H1 (cell line): ENCODE results near the gene LCE2B. TPM values are rescaled to one million over a fixed set of nuclear protein-coding genes. Genes with fewer than 3 reads are reported as not detected.

Experiments
- CBX5 ChIP-seq: fragments of 300-800, 300-1000 bp; sonication (generic); IDR thresholded peaks from 2 replicates; pipeline ENCODE4 v1.7.1; 2016; ENCODE audit warnings: antibody characterized with exemption, low read length, low read depth
- CREB1 ChIP-seq: IDR thresholded peaks from 2 replicates; pipeline ENCODE4 v1.6.1; 2012; ENCODE audit warnings: inconsistent platforms
- CTBP2 ChIP-seq: IDR thresholded peaks from 2 replicates; pipeline ENCODE4 v1.7.0; 2011; ENCODE audit warnings: borderline replicate concordance, mild to moderate bottlenecking, moderate library complexity, mixed read lengths, low read length; ENCODE audit not compliant: insufficient read depth, insufficient read length
- GTF2F1 ChIP-seq: IDR thresholded peaks from 2 replicates; pipeline ENCODE4 v1.6.1; 2012; ENCODE audit warnings: low read depth, low read length, improper control_type of control experiment, borderline replicate concordance
- KDM1A ChIP-seq: fragments of 200-600, 300-600 bp; sonication (generic); IDR thresholded peaks from 2 replicates; pipeline ENCODE4 v1.7.1; 2016; ENCODE audit warnings: mild to moderate bottlenecking, low read length, borderline replicate concordance
- MAFK ChIP-seq: IDR thresholded peaks from 2 replicates; pipeline ENCODE4 v1.6.1; 2012; ENCODE audit warnings: low read depth, mild to moderate bottlenecking, improper control_type of control experiment, low read length
- RAD21 ChIP-seq, 2 experiments: IDR thresholded peaks in 1 of 2; conservative IDR thresholded peaks in 1 of 2; 2 replicates each; pipeline ENCODE4 v1.6.1; 2011; ENCODE audit warnings: low read depth in 2 of 2, low read length in 2 of 2, improper control_type of control experiment in 1 of 2, inconsistent platforms in 1 of 2, mild to moderate bottlenecking in 1 of 2, moderate library complexity in 1 of 2
- SIRT6 ChIP-seq: IDR thresholded peaks from one replicate; pipeline ENCODE4 v1.7.1; 2012; ENCODE audit warnings: low read length, inconsistent platforms
- ZNF274 ChIP-seq: IDR thresholded peaks from 2 replicates; pipeline ENCODE4 v1.7.0; 2012; ENCODE audit warnings: low read length, borderline replicate concordance; ENCODE audit errors: extremely low read depth
- polyA plus RNA-seq, 7 experiments: library from polyadenylated mRNA; depleted of rRNA in 3 of 7; stranded (reverse) in 5 of 7; unstranded in 2 of 7; fragments of >200 nt in 5 of 7; fragments of 200-250 nt in 2 of 7; gene quantifications; 1 replicate in 5 of 7; 2 replicates in 1 of 7; 4 replicates in 1 of 7; pipeline versions ENCODE4 v1.2.1 to v1.2.3, GENCODE V29; 2011 to 2013; ENCODE audit warnings: missing spikeins in 2 of 7, mixed read lengths in 2 of 7
- total RNA-seq: library from RNA; stranded (reverse); fragmentation: NEBNext Ultra II Directional; extraction: Animal tissue kit (Norgen Biotek cat#: 25700); gene quantifications from 2 replicates; pipeline ENCODE4 v1.2.1, GENCODE V29; 2021
- TF ChIP-seq, protein P1 (sequence below): fragments of 300-600 bp; sonication (generic); IDR thresholded peaks from 2 replicates; pipeline ENCODE4 v1.7.1; 2012; ENCODE audit warnings: low read length, moderate library complexity, mild to moderate bottlenecking, inconsistent platforms; ENCODE audit not compliant: insufficient replicate concordance

LCE2B gene
- total and polyA plus RNA-seq, 2 of the 8 experiments (the other 6 are each of a cell fraction or from before 2014, with no cell fraction given), result not detected

DNA sequence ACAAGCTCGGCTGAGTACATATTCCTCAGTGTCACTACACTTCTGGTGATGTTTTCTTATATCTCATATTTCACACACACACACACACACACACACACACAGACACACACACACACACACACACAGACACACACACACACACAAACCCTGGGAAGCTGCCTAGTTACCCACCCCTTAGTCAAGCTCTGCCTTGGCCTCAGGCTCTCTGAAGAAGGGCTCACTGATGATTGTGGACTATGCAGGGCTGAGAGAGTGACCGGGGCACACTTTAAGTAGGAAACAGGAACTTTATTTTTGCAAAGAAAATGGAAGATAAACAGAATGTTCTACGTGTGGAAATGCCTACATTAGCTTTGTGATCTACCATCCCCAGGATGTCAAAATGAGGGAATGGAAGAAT, 42.0 kb upstream of the LCE2B start (continued):
- TF ChIP-seq, protein P1, sequence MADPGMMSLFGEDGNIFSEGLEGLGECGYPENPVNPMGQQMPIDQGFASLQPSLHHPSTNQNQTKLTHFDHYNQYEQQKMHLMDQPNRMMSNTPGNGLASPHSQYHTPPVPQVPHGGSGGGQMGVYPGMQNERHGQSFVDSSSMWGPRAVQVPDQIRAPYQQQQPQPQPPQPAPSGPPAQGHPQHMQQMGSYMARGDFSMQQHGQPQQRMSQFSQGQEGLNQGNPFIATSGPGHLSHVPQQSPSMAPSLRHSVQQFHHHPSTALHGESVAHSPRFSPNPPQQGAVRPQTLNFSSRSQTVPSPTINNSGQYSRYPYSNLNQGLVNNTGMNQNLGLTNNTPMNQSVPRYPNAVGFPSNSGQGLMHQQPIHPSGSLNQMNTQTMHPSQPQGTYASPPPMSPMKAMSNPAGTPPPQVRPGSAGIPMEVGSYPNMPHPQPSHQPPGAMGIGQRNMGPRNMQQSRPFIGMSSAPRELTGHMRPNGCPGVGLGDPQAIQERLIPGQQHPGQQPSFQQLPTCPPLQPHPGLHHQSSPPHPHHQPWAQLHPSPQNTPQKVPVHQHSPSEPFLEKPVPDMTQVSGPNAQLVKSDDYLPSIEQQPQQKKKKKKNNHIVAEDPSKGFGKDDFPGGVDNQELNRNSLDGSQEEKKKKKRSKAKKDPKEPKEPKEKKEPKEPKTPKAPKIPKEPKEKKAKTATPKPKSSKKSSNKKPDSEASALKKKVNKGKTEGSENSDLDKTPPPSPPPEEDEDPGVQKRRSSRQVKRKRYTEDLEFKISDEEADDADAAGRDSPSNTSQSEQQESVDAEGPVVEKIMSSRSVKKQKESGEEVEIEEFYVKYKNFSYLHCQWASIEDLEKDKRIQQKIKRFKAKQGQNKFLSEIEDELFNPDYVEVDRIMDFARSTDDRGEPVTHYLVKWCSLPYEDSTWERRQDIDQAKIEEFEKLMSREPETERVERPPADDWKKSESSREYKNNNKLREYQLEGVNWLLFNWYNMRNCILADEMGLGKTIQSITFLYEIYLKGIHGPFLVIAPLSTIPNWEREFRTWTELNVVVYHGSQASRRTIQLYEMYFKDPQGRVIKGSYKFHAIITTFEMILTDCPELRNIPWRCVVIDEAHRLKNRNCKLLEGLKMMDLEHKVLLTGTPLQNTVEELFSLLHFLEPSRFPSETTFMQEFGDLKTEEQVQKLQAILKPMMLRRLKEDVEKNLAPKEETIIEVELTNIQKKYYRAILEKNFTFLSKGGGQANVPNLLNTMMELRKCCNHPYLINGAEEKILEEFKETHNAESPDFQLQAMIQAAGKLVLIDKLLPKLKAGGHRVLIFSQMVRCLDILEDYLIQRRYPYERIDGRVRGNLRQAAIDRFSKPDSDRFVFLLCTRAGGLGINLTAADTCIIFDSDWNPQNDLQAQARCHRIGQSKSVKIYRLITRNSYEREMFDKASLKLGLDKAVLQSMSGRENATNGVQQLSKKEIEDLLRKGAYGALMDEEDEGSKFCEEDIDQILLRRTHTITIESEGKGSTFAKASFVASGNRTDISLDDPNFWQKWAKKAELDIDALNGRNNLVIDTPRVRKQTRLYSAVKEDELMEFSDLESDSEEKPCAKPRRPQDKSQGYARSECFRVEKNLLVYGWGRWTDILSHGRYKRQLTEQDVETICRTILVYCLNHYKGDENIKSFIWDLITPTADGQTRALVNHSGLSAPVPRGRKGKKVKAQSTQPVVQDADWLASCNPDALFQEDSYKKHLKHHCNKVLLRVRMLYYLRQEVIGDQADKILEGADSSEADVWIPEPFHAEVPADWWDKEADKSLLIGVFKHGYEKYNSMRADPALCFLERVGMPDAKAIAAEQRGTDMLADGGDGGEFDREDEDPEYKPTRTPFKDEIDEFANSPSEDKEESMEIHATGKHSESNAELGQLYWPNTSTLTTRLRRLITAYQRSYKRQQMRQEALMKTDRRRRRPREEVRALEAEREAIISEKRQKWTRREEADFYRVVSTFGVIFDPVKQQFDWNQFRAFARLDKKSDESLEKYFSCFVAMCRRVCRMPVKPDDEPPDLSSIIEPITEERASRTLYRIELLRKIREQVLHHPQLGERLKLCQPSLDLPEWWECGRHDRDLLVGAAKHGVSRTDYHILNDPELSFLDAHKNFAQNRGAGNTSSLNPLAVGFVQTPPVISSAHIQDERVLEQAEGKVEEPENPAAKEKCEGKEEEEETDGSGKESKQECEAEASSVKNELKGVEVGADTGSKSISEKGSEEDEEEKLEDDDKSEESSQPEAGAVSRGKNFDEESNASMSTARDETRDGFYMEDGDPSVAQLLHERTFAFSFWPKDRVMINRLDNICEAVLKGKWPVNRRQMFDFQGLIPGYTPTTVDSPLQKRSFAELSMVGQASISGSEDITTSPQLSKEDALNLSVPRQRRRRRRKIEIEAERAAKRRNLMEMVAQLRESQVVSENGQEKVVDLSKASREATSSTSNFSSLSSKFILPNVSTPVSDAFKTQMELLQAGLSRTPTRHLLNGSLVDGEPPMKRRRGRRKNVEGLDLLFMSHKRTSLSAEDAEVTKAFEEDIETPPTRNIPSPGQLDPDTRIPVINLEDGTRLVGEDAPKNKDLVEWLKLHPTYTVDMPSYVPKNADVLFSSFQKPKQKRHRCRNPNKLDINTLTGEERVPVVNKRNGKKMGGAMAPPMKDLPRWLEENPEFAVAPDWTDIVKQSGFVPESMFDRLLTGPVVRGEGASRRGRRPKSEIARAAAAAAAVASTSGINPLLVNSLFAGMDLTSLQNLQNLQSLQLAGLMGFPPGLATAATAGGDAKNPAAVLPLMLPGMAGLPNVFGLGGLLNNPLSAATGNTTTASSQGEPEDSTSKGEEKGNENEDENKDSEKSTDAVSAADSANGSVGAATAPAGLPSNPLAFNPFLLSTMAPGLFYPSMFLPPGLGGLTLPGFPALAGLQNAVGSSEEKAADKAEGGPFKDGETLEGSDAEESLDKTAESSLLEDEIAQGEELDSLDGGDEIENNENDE, result no peak
- no peak for TF ChIP-seq GTF2F1
- no peak for TF ChIP-seq ZNF274
- no peak for TF ChIP-seq CREB1
- TF ChIP-seq SIRT6, result no peak
- no peak for TF ChIP-seq RAD21 (IDR thresholded peaks at IDR 0.05 in 1 of 2, conservative IDR thresholded peaks at IDR 0.05 in 1 of 2; ENCODE audit: low read depth in 2 of 2, low read length in 2 of 2)
- TF ChIP-seq CTBP2, result no peak
- no peak for TF ChIP-seq MAFK
- no peak for TF ChIP-seq CBX5
- TF ChIP-seq KDM1A, result no peak
